ENCODE data around the gene PPP1R14B. TPM values are rescaled to one million over a fixed set of nuclear protein-coding genes. Genes with fewer than 3 reads are reported as not detected.
A peak's percentile ranks its signal among the peaks of the same experiment; 100 is the strongest.

Gene PPP1R14B
- total RNA-seq, 1 donor from 2014 or later: 186 TPM

GRCh38 chr11:64231546-64231945 lies 15.2 kb downstream of the PPP1R14B start:
- no peak for DNase-seq (ENCODE audit: low spot score)

- DNase-seq (ENCODE audit: low spot score): no peak
Observed at GRCh38 chr11:64230985-64231365, 15.8 kb downstream of the PPP1R14B start.

- no peak for DNase-seq (ENCODE audit: low spot score)
Observed at GRCh38 chr11:64230171-64230984, 16.4 kb downstream of the PPP1R14B start, which contains the start of gene DNAJC4. Gene DNAJC4, plus strand, starts transcription at chr11:64230548. Its CDS starts 307 bp downstream, at chr11:64230855.

- no peak for DNase-seq (ENCODE audit: low spot score)
Observed at GRCh38 chr11:64229744-64230170, 17.0 kb downstream of the PPP1R14B start.

GRCh38 chr11:64229090-64229743 lies 17.5 kb downstream of the PPP1R14B start:
- no peak for DNase-seq (ENCODE audit: low spot score)

- DNase-seq (ENCODE audit: low spot score): no peak
Observed at GRCh38 chr11:64227405-64227956, 19.3 kb downstream of the PPP1R14B start.

- no peak for DNase-seq (ENCODE audit: low spot score)
Observed at GRCh38 chr11:64226507-64227051, 20.2 kb downstream of the PPP1R14B start.

- peak; percentile 98 for DNase-seq (ENCODE audit: low spot score)
Observed at GRCh38 chr11:64225608-64226506, 20.9 kb downstream of the PPP1R14B start, which contains the start of the genes NUDT22 and TRPT1. Gene NUDT22, plus strand, starts transcription at chr11:64226274. Its CDS starts 379 bp downstream, at chr11:64226653. Gene TRPT1, minus strand, starts transcription at chr11:64226186. Its CDS starts 326 bp downstream, at chr11:64225860.

- no peak for DNase-seq (ENCODE audit: low spot score)
Observed at GRCh38 chr11:64224891-64225607, 21.7 kb downstream of the PPP1R14B start.

- DNase-seq (ENCODE audit: low spot score): no peak
Observed at GRCh38 chr11:64224151-64224890, 22.4 kb downstream of the PPP1R14B start.

- DNase-seq (ENCODE audit: low spot score): no peak
Observed at GRCh38 chr11:64223001-64223651, 23.6 kb downstream of the PPP1R14B start.

- DNase-seq (ENCODE audit: low spot score): no peak
Observed at GRCh38 chr11:64222651-64223000, 24.1 kb downstream of the PPP1R14B start.

GRCh38 chr11:64220798-64221197 lies 25.9 kb downstream of the PPP1R14B start:
- no peak for DNase-seq (ENCODE audit: low spot score)

GRCh38 chr11:64220271-64220670 lies 26.5 kb downstream of the PPP1R14B start:
- DNase-seq (ENCODE audit: low spot score): no peak

- DNase-seq (ENCODE audit: low spot score): no peak
Observed at GRCh38 chr11:64219755-64220154, 27.0 kb downstream of the PPP1R14B start.

GRCh38 chr11:64219354-64219684 lies 27.4 kb downstream of the PPP1R14B start:
- DNase-seq (ENCODE audit: low spot score): no peak

GRCh38 chr11:64218628-64219353 lies 28.0 kb downstream of the PPP1R14B start:
- no peak for DNase-seq (ENCODE audit: low spot score)

- DNase-seq (ENCODE audit: low spot score): no peak
Observed at GRCh38 chr11:64216879-64217278, 29.9 kb downstream of the PPP1R14B start.

Data from mesenteric fat pad (tissue), 1 donor.